OCI-LY1 (cell line): ENCODE results near the gene GNB5.

Experiments
- H2AFZ ChIP-seq: fragments of 200-600 bp; sonication (generic), shearing (Covaris generic); 2 replicates; pipeline ENCODE4 v1.6.0; 2014; ENCODE audit warnings: antibody characterized with exemption, mild to moderate bottlenecking, low read length
- H3F3A ChIP-seq: fragments of 200-600 bp; sonication (generic), shearing (Covaris generic); 2 replicates; pipeline ENCODE4 v1.6.0; 2014; ENCODE audit warnings: mild to moderate bottlenecking, antibody characterized with exemption, low read length, moderate library complexity; ENCODE audit not compliant: insufficient read depth
- H3K27ac ChIP-seq: fragments of 200-600 bp; sonication (generic); 2 replicates; pipeline ENCODE4 v1.5.1; 2014; ENCODE audit warnings: low read length, mixed run types, mild to moderate bottlenecking, low read depth; ENCODE audit not compliant: poor library complexity, severe bottlenecking
- H3K27me3 ChIP-seq: fragments of 200-600 bp; sonication (generic); 2 replicates; pipeline ENCODE4 v1.6.0; 2014; ENCODE audit warnings: antibody characterized with exemption, mild to moderate bottlenecking, low read length, moderate library complexity; ENCODE audit not compliant: insufficient read depth
- H3K36me3 ChIP-seq: fragments of 200-600 bp; sonication (generic); 2 replicates; pipeline ENCODE4 v1.6.1; 2014; ENCODE audit warnings: mild to moderate bottlenecking, antibody characterized with exemption, low read length, moderate library complexity, mixed read lengths; ENCODE audit not compliant: insufficient read depth
- H3K4me1 ChIP-seq: fragments of 200-600 bp; sonication (generic); 2 replicates; pipeline ENCODE4 v1.5.1; 2014; ENCODE audit warnings: mild to moderate bottlenecking, low read length, moderate library complexity; ENCODE audit not compliant: insufficient read depth, severe bottlenecking
- H3K4me2 ChIP-seq: fragments of 200-600 bp; sonication (generic), shearing (Covaris generic); 2 replicates; pipeline ENCODE4 v1.6.1; 2014; ENCODE audit warnings: low read length
- H3K4me3 ChIP-seq: fragments of 200-600 bp; sonication (generic); 2 replicates; pipeline ENCODE4 v1.5.1; 2014; ENCODE audit warnings: low read length, low read depth, mild to moderate bottlenecking, mixed read lengths; ENCODE audit not compliant: poor library complexity, severe bottlenecking
- H3K79me2 ChIP-seq: fragments of 200-600 bp; shearing (Covaris generic); 2 replicates; pipeline ENCODE4 v1.6.1; 2016; ENCODE audit warnings: mixed run types, low read length, mixed read lengths; ENCODE audit not compliant: insufficient read depth
- H3K9ac ChIP-seq: fragments of 200-600 bp; sonication (generic), shearing (Covaris generic); 2 replicates; pipeline ENCODE4 v1.6.1; 2014; ENCODE audit warnings: mild to moderate bottlenecking, low read length, mixed read lengths
- H3K9me2 ChIP-seq: fragments of 200-600 bp; sonication (generic), shearing (Covaris generic); 2 replicates; pipeline ENCODE4 v1.6.1; 2014; ENCODE audit warnings: low read depth, mild to moderate bottlenecking, low read length, mixed read lengths
- H3K9me3 ChIP-seq: fragments of 200-600 bp; shearing (Covaris generic); 2 replicates; pipeline ENCODE4 v1.6.1; 2014; ENCODE audit warnings: low read length, mixed read lengths
- H4K20me1 ChIP-seq: fragments of 200-600 bp; sonication (generic), shearing (Covaris generic); 2 replicates; pipeline ENCODE4 v1.6.0; 2016; ENCODE audit warnings: mild to moderate bottlenecking, low read length; ENCODE audit not compliant: insufficient read depth
- EZH2 ChIP-seq: fragments of 200-600 bp; sonication (generic), shearing (Covaris generic); IDR thresholded peaks from 2 replicates; pipeline ENCODE4 v1.8.0; 2017; ENCODE audit warnings: borderline replicate concordance, mixed run types, mild to moderate bottlenecking, antibody characterized with exemption, low read length, moderate library complexity, mixed read lengths
- TF ChIP-seq, protein P1 (sequence below): fragments of 200-600 bp; sonication (generic), shearing (Covaris generic); IDR thresholded peaks from 2 replicates; pipeline ENCODE4 v1.5.1; 2017; ENCODE audit warnings: mild to moderate bottlenecking, antibody characterized with exemption, low read length, moderate library complexity, mixed read lengths

GNB5 gene

DNA sequence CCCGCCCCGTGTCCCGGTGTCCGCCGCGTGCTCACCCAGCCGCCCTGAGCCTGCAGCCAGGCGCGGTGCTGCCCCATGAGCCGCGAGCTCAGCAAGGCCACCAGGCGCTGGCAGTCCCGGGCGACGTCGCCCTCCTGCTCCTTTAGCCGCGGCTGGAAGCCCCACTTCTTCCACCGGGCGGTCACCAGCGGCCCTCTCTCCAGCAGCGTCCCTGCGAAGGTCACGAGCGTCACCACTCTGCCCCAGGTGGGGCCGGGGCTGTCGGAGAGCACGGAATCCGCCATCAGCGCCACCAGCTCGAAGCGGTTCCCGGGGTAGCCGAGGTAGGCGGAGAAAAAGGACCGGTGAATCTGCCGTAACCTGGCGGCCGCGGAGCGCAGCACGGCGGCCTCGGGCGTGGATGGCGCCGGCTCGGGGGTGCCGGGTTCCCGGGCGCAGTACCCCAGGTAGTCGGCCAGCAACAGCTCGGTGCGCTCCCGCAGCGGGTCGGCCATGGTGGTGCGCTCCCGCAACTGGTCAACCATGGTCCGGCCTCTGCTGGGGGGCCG, 78.9 kb downstream of the GNB5 start:
- H2AFZ ChIP-seq = no peak overlapping the region
- no peaks in the 10 kb centered on the region for H3K9me3 ChIP-seq
- H3K9ac ChIP-seq = peak overlapping the region; percentile 51; the same call in 1 of the 2 replicates
- no peaks in the 10 kb centered on the region for H4K20me1 ChIP-seq
- H3K27me3 ChIP-seq = no peaks in the 10 kb centered on the region
- TF ChIP-seq EZH2 = no peak
- TF ChIP-seq, protein P1, sequence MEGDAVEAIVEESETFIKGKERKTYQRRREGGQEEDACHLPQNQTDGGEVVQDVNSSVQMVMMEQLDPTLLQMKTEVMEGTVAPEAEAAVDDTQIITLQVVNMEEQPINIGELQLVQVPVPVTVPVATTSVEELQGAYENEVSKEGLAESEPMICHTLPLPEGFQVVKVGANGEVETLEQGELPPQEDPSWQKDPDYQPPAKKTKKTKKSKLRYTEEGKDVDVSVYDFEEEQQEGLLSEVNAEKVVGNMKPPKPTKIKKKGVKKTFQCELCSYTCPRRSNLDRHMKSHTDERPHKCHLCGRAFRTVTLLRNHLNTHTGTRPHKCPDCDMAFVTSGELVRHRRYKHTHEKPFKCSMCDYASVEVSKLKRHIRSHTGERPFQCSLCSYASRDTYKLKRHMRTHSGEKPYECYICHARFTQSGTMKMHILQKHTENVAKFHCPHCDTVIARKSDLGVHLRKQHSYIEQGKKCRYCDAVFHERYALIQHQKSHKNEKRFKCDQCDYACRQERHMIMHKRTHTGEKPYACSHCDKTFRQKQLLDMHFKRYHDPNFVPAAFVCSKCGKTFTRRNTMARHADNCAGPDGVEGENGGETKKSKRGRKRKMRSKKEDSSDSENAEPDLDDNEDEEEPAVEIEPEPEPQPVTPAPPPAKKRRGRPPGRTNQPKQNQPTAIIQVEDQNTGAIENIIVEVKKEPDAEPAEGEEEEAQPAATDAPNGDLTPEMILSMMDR = no peak
- H3K36me3 ChIP-seq = no peaks in the 10 kb centered on the region
- H3K9me2 ChIP-seq = no peaks in the 10 kb centered on the region
- peak overlapping the region; percentile 86 for H3K4me2 ChIP-seq
- no peaks in the 10 kb centered on the region for H3F3A ChIP-seq
- peak overlapping the region; percentile 59 for H3K4me3 ChIP-seq
- peaks cover 9% of the 10 kb centered on the region for H3K4me1 ChIP-seq
- H3K27ac ChIP-seq = no peak overlapping the region
- no peaks in the 10 kb centered on the region for H3K79me2 ChIP-seq

DNA sequence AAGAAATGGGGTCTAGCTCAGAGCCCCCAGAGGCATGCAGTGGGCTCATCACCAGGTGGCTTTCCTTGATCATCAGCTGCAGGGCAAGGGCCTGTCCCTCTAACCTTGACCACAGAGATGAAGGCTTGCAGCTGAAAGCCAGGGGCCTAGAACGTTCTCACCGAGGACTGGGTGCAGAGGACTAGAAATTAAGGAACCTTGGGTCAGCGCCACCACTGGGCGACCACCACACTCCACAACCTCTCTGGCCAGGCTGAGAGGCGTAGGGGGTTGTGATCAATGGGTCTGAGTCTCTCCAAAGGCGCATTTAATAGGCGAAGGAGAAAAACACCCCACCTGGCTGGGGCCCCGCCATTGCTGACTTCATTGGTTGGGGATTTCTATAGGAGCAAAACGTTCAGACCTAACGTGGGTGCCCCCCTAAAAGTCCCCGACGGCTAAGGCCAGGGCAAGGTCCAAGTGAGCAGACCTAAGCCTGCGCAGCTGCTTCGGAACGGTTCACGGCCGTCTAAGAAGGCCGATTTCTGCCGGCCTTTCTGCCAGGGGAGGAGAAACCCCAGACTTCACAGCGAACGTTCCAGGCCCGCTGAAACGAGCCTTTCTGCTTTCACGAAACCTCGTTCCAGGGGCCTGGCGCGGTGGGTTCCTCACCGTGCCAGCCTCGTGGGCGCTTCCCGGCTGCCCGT, 79.5 kb downstream of the GNB5 start:
- Histone ChIP-seq H3F3A (no peaks in the 10 kb centered on the region), H3K4me3 (peak overlapping the region; percentile 59), H3K27ac (no peak overlapping the region), H3K4me2 (peak overlapping the region; percentile 86), H3K4me1 (peaks cover 9% of the 10 kb centered on the region), H3K9ac (peak overlapping the region; percentile 51; the same call in 1 of the 2 replicates), H3K36me3 (no peaks in the 10 kb centered on the region), H3K9me2 (no peaks in the 10 kb centered on the region), H3K79me2 (no peaks in the 10 kb centered on the region), H4K20me1 (no peaks in the 10 kb centered on the region), H3K27me3 (no peaks in the 10 kb centered on the region), H3K9me3 (no peaks in the 10 kb centered on the region), H2AFZ (no peak overlapping the region)
- TF ChIP-seq, protein P1 = no peak
- TF ChIP-seq EZH2 = no peak

DNA sequence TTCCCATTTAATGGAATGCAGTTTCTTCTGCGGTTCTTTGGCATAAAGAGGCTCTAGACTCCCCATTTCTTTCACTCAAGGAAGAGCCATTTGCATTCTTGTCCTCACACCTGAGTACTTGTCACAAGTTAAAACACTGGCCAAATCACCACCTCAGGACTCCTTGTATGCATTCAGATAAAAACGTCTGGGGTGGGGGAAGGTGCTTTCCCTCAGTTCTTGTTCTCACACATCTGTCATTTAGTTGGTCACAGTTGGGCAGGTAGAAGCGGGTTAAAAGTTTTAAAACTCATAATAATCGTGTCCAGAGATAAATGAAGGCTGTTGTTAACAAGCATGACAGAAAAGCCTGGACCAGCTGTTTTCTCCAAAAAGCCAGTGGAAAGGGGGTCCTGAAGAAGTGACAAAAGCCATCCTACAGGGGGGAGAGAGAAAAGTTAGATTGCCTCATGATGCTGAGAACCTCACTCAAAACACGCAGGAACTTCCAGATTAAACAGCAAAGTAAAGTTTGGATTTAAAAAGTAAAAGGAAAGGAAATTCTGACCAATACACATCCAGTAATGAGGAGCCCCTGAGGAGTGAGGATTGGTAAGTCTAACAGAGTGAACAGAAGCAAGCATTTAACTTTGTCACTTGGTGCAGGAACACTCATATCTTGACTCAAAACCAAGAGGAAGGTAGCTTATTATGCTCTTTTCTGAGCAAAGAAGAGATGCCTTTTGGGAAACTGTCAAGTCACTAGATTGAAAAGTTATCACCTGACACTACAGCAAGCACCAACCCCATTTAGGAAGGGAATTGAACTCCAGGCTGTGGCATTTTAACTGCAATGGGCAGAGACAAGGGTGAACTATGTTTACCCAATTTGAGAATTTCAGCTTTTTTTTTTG, 81.4 kb downstream of the GNB5 start:
- Histone ChIP-seq H3F3A (no peaks in the 10 kb centered on the region), H3K36me3 (no peaks in the 10 kb centered on the region), H3K4me2 (no peak overlapping the region), H3K4me3 (no peak overlapping the region), H3K27me3 (no peaks in the 10 kb centered on the region), H3K9me3 (no peaks in the 10 kb centered on the region), H3K79me2 (no peaks in the 10 kb centered on the region), H3K4me1 (peaks cover 9% of the 10 kb centered on the region), H3K27ac (no peak overlapping the region), H3K9ac (no peak overlapping the region), H3K9me2 (no peaks in the 10 kb centered on the region), H2AFZ (no peak overlapping the region), H4K20me1 (no peaks in the 10 kb centered on the region)
- TF ChIP-seq, protein P1 = no peak
- TF ChIP-seq EZH2 = no peak
